ENCODE results near the gene RGS3.

Gene RGS3

DNA sequence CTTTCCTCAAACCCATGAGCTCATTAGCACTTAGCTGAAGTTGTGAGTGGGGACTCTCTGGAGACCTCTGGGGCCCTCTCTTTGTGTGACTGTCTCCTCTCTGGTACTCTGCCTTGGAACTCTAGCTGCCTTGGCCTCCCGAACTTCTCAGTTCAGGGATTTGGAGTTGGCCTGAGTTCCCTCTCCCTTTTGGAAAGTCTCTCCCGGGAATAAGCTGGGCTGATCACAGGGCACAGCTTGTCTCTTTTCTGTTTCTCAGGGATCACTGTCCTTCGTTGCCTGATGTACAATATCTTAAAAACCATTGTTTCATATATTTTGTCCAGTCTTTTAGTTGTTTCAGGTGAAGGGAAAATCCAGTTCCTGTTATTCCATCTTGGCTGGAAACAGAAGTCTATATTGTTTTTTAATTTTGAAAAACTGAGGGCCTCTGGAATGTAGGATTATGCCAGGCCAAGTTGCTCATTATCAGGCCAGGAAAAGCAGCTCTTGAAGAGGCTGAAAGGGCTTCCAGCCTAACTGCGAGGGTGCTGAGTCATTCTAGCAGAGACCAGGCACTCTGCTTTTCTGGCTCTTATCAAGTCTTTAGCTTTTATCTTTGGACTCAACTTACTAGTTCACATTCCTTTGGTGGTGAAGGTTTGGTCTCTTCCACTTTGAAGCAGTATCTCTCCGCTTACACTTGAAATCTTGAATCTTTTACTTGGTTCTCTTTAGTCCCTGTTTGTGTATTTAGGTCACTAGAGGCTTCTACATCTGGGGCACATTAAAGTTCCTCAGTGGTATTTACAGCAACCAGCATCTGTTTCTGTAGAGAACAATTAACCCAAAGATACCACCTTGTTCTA is 8.4 kb upstream of the RGS3 start:
- peak; percentile 46; the same call in 1 of the 2 replicates for TF ChIP-seq TAF1 (IDR thresholded peaks at IDR 0.05; ENCODE audit: low read depth)
- TF ChIP-seq, protein P1, sequence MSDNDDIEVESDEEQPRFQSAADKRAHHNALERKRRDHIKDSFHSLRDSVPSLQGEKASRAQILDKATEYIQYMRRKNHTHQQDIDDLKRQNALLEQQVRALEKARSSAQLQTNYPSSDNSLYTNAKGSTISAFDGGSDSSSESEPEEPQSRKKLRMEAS (IDR thresholded peaks at IDR 0.05) = no peak; the same call in 1 of the 2 replicates

DNA sequence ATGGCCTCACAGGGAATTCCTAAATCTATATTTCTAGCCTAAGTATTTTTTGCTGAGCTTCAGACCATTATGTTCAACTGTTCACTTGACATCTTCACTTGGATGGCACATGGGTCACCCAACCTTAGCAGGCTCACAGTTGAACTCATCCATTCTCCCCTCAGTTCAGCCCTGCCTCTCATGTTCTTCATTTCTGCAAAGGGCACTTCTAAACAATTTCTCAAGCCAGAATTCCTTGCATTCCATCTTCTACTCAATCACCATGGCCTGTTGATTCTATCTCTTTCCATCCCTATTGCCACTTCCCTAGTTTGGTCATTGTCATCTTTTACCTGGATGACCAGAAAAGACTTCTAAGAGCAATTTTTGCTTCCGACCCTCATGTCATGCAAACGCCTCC is 7.3 kb upstream of the RGS3 start:
- TF ChIP-seq, protein P2, sequence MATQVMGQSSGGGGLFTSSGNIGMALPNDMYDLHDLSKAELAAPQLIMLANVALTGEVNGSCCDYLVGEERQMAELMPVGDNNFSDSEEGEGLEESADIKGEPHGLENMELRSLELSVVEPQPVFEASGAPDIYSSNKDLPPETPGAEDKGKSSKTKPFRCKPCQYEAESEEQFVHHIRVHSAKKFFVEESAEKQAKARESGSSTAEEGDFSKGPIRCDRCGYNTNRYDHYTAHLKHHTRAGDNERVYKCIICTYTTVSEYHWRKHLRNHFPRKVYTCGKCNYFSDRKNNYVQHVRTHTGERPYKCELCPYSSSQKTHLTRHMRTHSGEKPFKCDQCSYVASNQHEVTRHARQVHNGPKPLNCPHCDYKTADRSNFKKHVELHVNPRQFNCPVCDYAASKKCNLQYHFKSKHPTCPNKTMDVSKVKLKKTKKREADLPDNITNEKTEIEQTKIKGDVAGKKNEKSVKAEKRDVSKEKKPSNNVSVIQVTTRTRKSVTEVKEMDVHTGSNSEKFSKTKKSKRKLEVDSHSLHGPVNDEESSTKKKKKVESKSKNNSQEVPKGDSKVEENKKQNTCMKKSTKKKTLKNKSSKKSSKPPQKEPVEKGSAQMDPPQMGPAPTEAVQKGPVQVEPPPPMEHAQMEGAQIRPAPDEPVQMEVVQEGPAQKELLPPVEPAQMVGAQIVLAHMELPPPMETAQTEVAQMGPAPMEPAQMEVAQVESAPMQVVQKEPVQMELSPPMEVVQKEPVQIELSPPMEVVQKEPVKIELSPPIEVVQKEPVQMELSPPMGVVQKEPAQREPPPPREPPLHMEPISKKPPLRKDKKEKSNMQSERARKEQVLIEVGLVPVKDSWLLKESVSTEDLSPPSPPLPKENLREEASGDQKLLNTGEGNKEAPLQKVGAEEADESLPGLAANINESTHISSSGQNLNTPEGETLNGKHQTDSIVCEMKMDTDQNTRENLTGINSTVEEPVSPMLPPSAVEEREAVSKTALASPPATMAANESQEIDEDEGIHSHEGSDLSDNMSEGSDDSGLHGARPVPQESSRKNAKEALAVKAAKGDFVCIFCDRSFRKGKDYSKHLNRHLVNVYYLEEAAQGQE (IDR thresholded peaks at IDR 0.05; ENCODE audit: low read depth) = no peak
- TF ChIP-seq TEAD4 (IDR thresholded peaks at IDR 0.05) = peak; percentile 69
- no peak for TF ChIP-seq CREB1 (IDR thresholded peaks at IDR 0.05; ENCODE audit: low read depth)

DNA sequence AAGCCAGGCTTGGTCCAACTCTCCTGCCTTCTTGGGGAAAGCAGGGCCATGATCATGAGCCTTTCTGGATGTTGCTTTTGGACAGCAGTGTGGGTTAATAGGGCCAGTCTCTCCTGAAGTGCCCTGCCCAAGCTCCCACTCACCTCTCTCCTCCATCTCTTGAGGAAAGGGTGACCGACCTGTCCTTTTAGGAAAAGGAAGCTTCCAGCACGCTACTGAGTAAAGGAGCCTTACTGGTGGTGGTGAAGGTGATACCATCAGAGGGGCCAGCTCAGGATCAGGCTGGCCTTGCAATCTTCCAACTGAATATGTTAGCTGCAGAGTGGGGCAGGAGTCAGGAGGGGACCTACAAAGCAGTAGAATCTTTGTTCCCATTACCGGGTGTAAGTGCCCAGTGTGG is 2.2 kb upstream of the RGS3 start:
- no peak for TF ChIP-seq TEAD4 (IDR thresholded peaks at IDR 0.05)

DNA sequence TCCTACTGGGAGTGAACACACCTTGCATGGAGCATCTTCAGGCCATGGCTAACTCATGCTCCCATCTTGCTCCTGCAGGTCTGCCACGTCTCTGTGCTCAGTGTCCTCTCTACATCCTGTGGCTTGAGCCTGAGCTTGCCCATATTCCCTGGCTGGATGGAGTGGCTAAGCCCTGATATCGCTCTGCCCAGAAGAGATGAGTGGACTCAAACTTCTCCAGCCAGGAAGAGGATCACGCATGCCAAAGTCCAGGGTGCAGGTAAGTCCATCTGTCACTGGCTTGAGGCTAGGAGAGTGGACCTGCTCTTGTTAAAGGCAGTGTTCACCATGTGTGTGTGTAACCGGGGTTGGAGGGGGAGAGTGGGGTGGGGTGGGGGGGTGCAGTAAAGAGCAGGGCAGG is 1.6 kb upstream of the RGS3 start:
- TF ChIP-seq ZBTB7A (IDR thresholded peaks at IDR 0.05; ENCODE audit: low read depth) (no peak), CEBPB (IDR thresholded peaks at IDR 0.05) (no peak), TCF12 (IDR thresholded peaks at IDR 0.05; ENCODE audit: low read depth) (no peak), CREB1 (IDR thresholded peaks at IDR 0.05; ENCODE audit: low read depth) (no peak), FOXM1 (IDR thresholded peaks at IDR 0.05; ENCODE audit: borderline replicate concordance, low read depth) (no peak), EP300 (IDR thresholded peaks at IDR 0.05; ENCODE audit: borderline replicate concordance) (no peak)
- TF ChIP-seq, protein P3, sequence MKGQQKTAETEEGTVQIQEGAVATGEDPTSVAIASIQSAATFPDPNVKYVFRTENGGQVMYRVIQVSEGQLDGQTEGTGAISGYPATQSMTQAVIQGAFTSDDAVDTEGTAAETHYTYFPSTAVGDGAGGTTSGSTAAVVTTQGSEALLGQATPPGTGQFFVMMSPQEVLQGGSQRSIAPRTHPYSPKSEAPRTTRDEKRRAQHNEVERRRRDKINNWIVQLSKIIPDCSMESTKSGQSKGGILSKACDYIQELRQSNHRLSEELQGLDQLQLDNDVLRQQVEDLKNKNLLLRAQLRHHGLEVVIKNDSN (IDR thresholded peaks at IDR 0.05) = no peak
- TF ChIP-seq, protein P1 (IDR thresholded peaks at IDR 0.05) = no peak
- TF ChIP-seq, protein P2 (IDR thresholded peaks at IDR 0.05; ENCODE audit: low read depth) = no peak

DNA sequence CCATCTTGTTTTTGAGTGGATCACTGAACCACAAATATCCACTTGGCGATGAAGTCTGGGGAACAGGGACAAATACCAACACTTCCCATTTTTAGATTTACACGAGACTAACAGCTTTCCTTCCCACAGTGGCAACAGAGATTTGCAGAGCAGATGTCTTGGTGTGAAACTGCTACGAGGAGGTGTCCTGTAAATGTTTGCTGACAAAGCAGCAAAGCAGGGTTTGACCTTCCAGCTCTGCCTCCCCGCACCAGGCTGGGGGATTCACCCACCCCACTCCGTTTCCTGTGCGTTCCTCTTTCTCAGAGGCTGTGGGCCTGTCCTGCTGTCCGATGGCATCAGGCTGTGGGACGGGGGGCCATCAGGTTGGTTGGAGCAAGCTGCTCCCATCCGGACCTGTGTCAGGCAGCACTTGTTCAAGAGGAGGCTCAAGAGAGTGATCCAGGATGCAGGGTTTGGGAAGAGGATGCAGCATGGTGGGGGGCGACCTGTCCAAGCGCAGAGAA is 693 bp upstream of the RGS3 start:
- TF ChIP-seq RAD21 (IDR thresholded peaks at IDR 0.05; ENCODE audit: low read depth) = no peak
- TF ChIP-seq TEAD4 (IDR thresholded peaks at IDR 0.05) = no peak
- TF ChIP-seq EGR1 (IDR thresholded peaks at IDR 0.05) = no peak
- no peak for TF ChIP-seq FOXM1 (IDR thresholded peaks at IDR 0.05; ENCODE audit: borderline replicate concordance, low read depth)
- TF ChIP-seq ZBTB7A (IDR thresholded peaks at IDR 0.05; ENCODE audit: low read depth) = no peak
- TF ChIP-seq, protein P2 (IDR thresholded peaks at IDR 0.05; ENCODE audit: low read depth) = no peak
- TF ChIP-seq CREB1 (IDR thresholded peaks at IDR 0.05; ENCODE audit: low read depth) = no peak
- TF ChIP-seq, protein P1 (IDR thresholded peaks at IDR 0.05) = no peak
- no peak for TF ChIP-seq NFIC (IDR thresholded peaks at IDR 0.05)
- TF ChIP-seq EP300 (IDR thresholded peaks at IDR 0.05; ENCODE audit: borderline replicate concordance) = no peak
- TF ChIP-seq YY1 (IDR thresholded peaks at IDR 0.05; ENCODE audit: low read depth) = no peak
- no peak for TF ChIP-seq TAF1 (IDR thresholded peaks at IDR 0.05; ENCODE audit: low read depth)
- TF ChIP-seq, protein P3 (IDR thresholded peaks at IDR 0.05) = no peak
- no peak for TF ChIP-seq TCF12 (IDR thresholded peaks at IDR 0.05; ENCODE audit: low read depth)

All from Ishikawa (cell line).